GM12801 (cell line): Measurements from ENCODE around the gene GOLPH3L.

Experiments used
- TF ChIP-seq, protein P1 (sequence below): IDR thresholded peaks from one replicate; pipeline ENCODE4 v1.5.1; 2011; ENCODE audit warnings: control low read depth; ENCODE audit not compliant: insufficient read length; ENCODE audit errors: extremely low read depth

GOLPH3L gene

DNA sequence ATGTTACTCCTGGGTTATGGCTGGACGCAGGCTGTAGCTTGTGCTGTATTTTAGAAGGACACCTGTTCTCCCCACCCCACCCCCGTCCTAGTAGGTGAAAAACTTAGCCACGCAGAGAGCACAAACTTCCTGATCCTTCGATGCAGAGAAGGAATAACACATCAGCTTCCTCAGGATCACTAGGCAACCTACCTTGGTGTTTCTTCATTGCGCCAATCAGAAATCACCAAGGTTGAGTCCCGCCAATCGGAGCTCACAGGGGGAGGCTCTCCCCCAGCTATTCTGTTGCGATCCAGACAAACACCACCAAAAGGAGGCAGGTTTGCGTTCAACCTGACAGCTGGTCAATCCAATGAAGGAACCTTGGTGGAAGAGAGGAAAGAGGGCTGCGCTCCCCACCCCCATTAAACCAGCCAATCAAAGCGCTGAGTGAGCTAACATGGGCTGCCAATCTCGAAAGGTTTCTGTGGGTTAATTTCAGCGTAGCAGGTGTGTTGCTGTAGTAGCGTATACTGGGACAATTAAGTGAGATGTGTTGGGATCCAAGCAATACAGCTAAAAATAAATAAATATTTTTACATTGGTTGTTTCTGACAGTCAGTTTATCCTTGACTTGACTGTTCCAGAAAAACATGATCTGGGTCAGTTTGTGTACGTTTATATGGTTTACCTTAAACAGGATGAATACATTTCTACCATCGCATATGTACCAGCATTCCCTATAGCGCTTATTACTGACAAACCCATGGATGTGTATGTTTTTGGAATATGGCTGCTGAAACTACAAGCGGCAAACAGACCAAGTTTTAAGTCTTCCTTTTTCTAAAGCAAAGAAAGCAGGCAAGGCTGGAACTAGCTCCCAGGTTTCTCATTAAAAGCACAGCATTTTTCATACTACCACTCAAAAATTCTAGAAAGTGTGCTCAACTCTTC is at the start of gene GOLPH3L:
GOLPH3L (minus strand) TSS at position 160 of the 933 bp plus-strand sequence. CDS start 2,316 bp downstream, outside the sequence.
- TF ChIP-seq, protein P1, sequence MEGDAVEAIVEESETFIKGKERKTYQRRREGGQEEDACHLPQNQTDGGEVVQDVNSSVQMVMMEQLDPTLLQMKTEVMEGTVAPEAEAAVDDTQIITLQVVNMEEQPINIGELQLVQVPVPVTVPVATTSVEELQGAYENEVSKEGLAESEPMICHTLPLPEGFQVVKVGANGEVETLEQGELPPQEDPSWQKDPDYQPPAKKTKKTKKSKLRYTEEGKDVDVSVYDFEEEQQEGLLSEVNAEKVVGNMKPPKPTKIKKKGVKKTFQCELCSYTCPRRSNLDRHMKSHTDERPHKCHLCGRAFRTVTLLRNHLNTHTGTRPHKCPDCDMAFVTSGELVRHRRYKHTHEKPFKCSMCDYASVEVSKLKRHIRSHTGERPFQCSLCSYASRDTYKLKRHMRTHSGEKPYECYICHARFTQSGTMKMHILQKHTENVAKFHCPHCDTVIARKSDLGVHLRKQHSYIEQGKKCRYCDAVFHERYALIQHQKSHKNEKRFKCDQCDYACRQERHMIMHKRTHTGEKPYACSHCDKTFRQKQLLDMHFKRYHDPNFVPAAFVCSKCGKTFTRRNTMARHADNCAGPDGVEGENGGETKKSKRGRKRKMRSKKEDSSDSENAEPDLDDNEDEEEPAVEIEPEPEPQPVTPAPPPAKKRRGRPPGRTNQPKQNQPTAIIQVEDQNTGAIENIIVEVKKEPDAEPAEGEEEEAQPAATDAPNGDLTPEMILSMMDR = no peak

DNA sequence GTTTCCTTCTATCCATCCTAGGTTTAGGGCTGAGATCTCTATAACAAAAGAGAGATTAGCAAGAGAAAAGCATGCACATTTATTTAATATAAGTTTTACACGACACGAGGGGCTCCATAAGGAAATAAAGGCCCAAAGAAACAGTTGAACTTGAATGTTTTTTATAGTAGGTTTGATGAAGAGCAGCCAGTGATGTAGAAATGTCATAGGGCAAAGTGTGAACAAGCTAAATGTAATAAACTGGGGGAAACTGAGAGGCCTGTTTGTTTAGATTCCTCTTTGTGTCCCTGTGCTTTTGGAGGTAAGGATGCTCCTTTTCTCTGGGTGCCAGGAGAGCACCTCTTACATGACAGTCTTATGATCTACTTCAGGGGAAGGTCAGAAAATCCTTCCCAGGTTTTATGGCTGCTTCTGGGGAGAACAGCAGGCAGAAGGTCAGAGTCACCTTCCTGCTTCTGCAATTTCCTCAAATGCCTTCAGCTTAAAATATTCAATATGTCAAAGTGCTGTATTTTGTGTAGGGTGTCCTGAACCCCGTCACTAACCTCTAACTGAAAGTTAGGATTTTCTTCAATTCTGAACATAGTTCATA is 33.3 kb upstream of the GOLPH3L start:
- TF ChIP-seq, protein P1 = no peak

GRCh38 chr1:150724336-150724735 is 27.4 kb upstream of the GOLPH3L start:
- TF ChIP-seq, protein P1 = no peak

GRCh38 chr1:150720703-150721102 is 23.7 kb upstream of the GOLPH3L start, which contains the start of gene HORMAD1:
TSS of gene HORMAD1 (minus strand) at chr1:150720895. CDS start at chr1:150719505, 1,390 bp downstream.
- TF ChIP-seq, protein P1 = no peak

GRCh38 chr1:150720098-150720497 is 23.1 kb upstream of the GOLPH3L start:
- TF ChIP-seq, protein P1 = no peak

- TF ChIP-seq, protein P1 = no peak
These were observed 21.4 kb upstream of the GOLPH3L start for GRCh38 chr1:150718225-150718891.

GRCh38 chr1:150708595-150708994 is 11.6 kb upstream of the GOLPH3L start:
- TF ChIP-seq, protein P1 = no peak
